HPDE6-E6E7 (cell line): Measurements from ENCODE around the gene TBC1D22A.
A peak's percentile ranks its signal among the peaks of the same experiment; 100 is the strongest.
"Not testable (repeated sequence)": the region's sequence is repeated elsewhere in the genome, so short reads cannot be mapped to it uniquely, and the experiment has no call there.

Experiments used
- DNase-seq: peaks from one replicate; pipeline ENCODE4 v3.0.0; 2011; ENCODE audit warnings: missing footprints; ENCODE audit errors: extremely low spot score

The TBC1D22A gene

GRCh38 chr22:47101321-47101885 is 339.0 kb downstream of the TBC1D22A start:
- no peak for DNase-seq

- DNase-seq: no peak
Measured at GRCh38 chr22:47102081-47102480, 339.6 kb downstream of the TBC1D22A start.

GRCh38 chr22:47102648-47103047 is 340.2 kb downstream of the TBC1D22A start:
- DNase-seq: no peak

GRCh38 chr22:47105085-47105484 is 342.6 kb downstream of the TBC1D22A start:
- no peak for DNase-seq

- DNase-seq: no peak
Measured at GRCh38 chr22:47106806-47107205, 344.4 kb downstream of the TBC1D22A start.

- DNase-seq: peak; percentile 51
Measured at GRCh38 chr22:47107431-47107830, 345.0 kb downstream of the TBC1D22A start.

- DNase-seq: no peak
Measured at GRCh38 chr22:47110817-47111443, 348.5 kb downstream of the TBC1D22A start.

- no peak for DNase-seq
Measured at GRCh38 chr22:47111626-47112581, 349.5 kb downstream of the TBC1D22A start.

- DNase-seq: no peak
Measured at GRCh38 chr22:47112582-47112965, 350.1 kb downstream of the TBC1D22A start.

GRCh38 chr22:47112994-47113852 is 350.8 kb downstream of the TBC1D22A start:
- no peak for DNase-seq

GRCh38 chr22:47113853-47114415 is 351.5 kb downstream of the TBC1D22A start:
- DNase-seq: no peak

GRCh38 chr22:47114813-47115517 is 352.5 kb downstream of the TBC1D22A start:
- no peak for DNase-seq

- DNase-seq: no peak
Measured at GRCh38 chr22:47115518-47115890, 353.1 kb downstream of the TBC1D22A start.

- no peak for DNase-seq
Measured at GRCh38 chr22:47115921-47116320, 353.5 kb downstream of the TBC1D22A start.

- no peak for DNase-seq
Measured at GRCh38 chr22:47116426-47117341, 354.2 kb downstream of the TBC1D22A start.

GRCh38 chr22:47117442-47117841 is 355.0 kb downstream of the TBC1D22A start:
- not testable (repeated sequence) for DNase-seq

GRCh38 chr22:47119181-47119580 is 356.7 kb downstream of the TBC1D22A start:
- no peak for DNase-seq

- no peak for DNase-seq
Measured at GRCh38 chr22:47120399-47120798, 357.9 kb downstream of the TBC1D22A start.

- DNase-seq: no peak
Measured at GRCh38 chr22:47121791-47122190, 359.3 kb downstream of the TBC1D22A start.
